GM12878 (cell line): ENCODE results near the gene P3H3. TPM values are rescaled to one million over a fixed set of nuclear protein-coding genes. Genes with fewer than 3 reads are reported as not detected.

ENCODE experiments used
- ATF7 ChIP-seq: fragments of 450-650 bp; IDR thresholded peaks from 2 replicates; pipeline ENCODE4 v1.6.1; 2016; ENCODE audit warnings: low read depth, mild to moderate bottlenecking
- BMI1 ChIP-seq: fragments of 450-650 bp; IDR thresholded peaks from 2 replicates; pipeline ENCODE4 v1.6.1; 2016; ENCODE audit warnings: mild to moderate bottlenecking, moderate library complexity, borderline replicate concordance
- BRCA1 ChIP-seq: IDR thresholded peaks from 2 replicates; pipeline ENCODE4 v1.6.1; 2011; ENCODE audit warnings: low read depth, low read length, improper control_type of control experiment
- CBFB ChIP-seq: IDR thresholded peaks from 2 replicates; pipeline ENCODE4 v1.6.1; 2016; ENCODE audit warnings: antibody characterized with exemption, low read depth
- CBX3 ChIP-seq: fragments of 200-600 bp; sonication (generic); IDR thresholded peaks from 2 replicates; pipeline ENCODE4 v1.6.1; 2016; ENCODE audit warnings: low read depth, borderline replicate concordance
- CREM ChIP-seq: IDR thresholded peaks from 2 replicates; pipeline ENCODE4 v1.6.1; 2014; ENCODE audit warnings: antibody characterized with exemption, low read depth
- DPF2 ChIP-seq: fragments of 450-650 bp; IDR thresholded peaks from 2 replicates; pipeline ENCODE4 v1.6.1; 2017; ENCODE audit warnings: mild to moderate bottlenecking
- EGR1 ChIP-seq, 2 experiments: IDR thresholded peaks; 1 replicate in 1 of 2; 2 replicates in 1 of 2; pipeline ENCODE4 v1.6.1; 2011 to 2012; ENCODE audit warnings: low read depth in 2 of 2, low read length in 2 of 2, borderline replicate concordance in 1 of 2, mild to moderate bottlenecking in 1 of 2, moderate library complexity in 1 of 2
- ELK1 ChIP-seq: IDR thresholded peaks from 2 replicates; pipeline ENCODE4 v1.6.1; 2012; ENCODE audit warnings: low read depth, low read length, improper control_type of control experiment
- ETV6 ChIP-seq, 2 experiments: fragments of 450-650 bp in 1 of 2; IDR thresholded peaks in 1 of 2; conservative IDR thresholded peaks in 1 of 2; 2 replicates each; pipeline ENCODE4 v1.6.1; 2014; ENCODE audit warnings: antibody characterized with exemption in 1 of 2, borderline replicate concordance in 1 of 2, low read depth in 1 of 2, mild to moderate bottlenecking in 1 of 2, moderate library complexity in 1 of 2
- FOS ChIP-seq: IDR thresholded peaks from 3 replicates; pipeline ENCODE4 v1.6.1; 2011; ENCODE audit warnings: borderline replicate concordance; ENCODE audit not compliant: insufficient read length; ENCODE audit errors: extremely low read depth
- FOXK2 ChIP-seq: fragments of 450-650 bp; IDR thresholded peaks from 2 replicates; pipeline ENCODE4 v1.6.1; 2017; ENCODE audit warnings: mild to moderate bottlenecking, moderate library complexity
- IKZF1 ChIP-seq: fragments of 450-650 bp; conservative IDR thresholded peaks from 2 replicates; pipeline ENCODE4 v1.6.1; 2017; ENCODE audit warnings: antibody characterized with exemption, mild to moderate bottlenecking
- KAT2A ChIP-seq: conservative IDR thresholded peaks from 2 replicates; pipeline ENCODE4 v1.6.1; 2011; ENCODE audit warnings: low read depth, low read length; ENCODE audit not compliant: control insufficient read depth
- LARP7 ChIP-seq: fragments of 450-650 bp; IDR thresholded peaks from 2 replicates; pipeline ENCODE4 v1.6.1; 2017; ENCODE audit warnings: mild to moderate bottlenecking
- MEF2B ChIP-seq: fragments of 450-650 bp; IDR thresholded peaks from 2 replicates; pipeline ENCODE4 v1.6.1; 2018; ENCODE audit warnings: mild to moderate bottlenecking, moderate library complexity; ENCODE audit not compliant: partially characterized antibody, poor library complexity, severe bottlenecking
- MTA3 ChIP-seq: IDR thresholded peaks from 2 replicates; pipeline ENCODE4 v1.6.1; 2012; ENCODE audit warnings: low read length, inconsistent platforms, borderline replicate concordance
- NBN ChIP-seq: fragments of 450-650 bp; IDR thresholded peaks from 2 replicates; pipeline ENCODE4 v1.6.1; 2016
- PAX5 ChIP-seq: IDR thresholded peaks from 2 replicates; pipeline ENCODE4 v1.6.1; 2011; ENCODE audit warnings: low read depth, low read length, borderline replicate concordance
- PBX3 ChIP-seq: IDR thresholded peaks from 2 replicates; pipeline ENCODE4 v1.6.1; 2011; ENCODE audit warnings: mild to moderate bottlenecking, low read depth, low read length, moderate library complexity; ENCODE audit not compliant: insufficient replicate concordance
- PML ChIP-seq: IDR thresholded peaks from 2 replicates; pipeline ENCODE4 v1.6.1; 2012; ENCODE audit warnings: low read length, inconsistent platforms
- RB1 ChIP-seq: fragments of 450-650 bp; formaldehyde crosslinking; IDR thresholded peaks from 2 replicates; pipeline ENCODE4 v1.6.1; 2017; ENCODE audit warnings: mild to moderate bottlenecking, borderline replicate concordance
- RFX5 ChIP-seq: IDR thresholded peaks from 2 replicates; pipeline ENCODE4 v1.6.1; 2011; ENCODE audit warnings: low read depth, low read length, improper control_type of control experiment
- SMARCA5 ChIP-seq: fragments of 450-650 bp; IDR thresholded peaks from 2 replicates; pipeline ENCODE4 v1.6.1; 2017; ENCODE audit warnings: mild to moderate bottlenecking
- STAT3 ChIP-seq: IDR thresholded peaks from 2 replicates; pipeline ENCODE4 v1.6.1; 2011; ENCODE audit warnings: low read depth, low read length, improper control_type of control experiment
- SUZ12 ChIP-seq: fragments of 200-600 bp; sonication (generic); IDR thresholded peaks from one replicate; pipeline ENCODE4 v1.6.1; 2018; ENCODE audit warnings: antibody characterized with exemption, mild to moderate bottlenecking; ENCODE audit not compliant: unreplicated experiment
- ZBTB4 ChIP-seq: fragments of 450-650 bp; formaldehyde crosslinking; IDR thresholded peaks from 2 replicates; pipeline ENCODE4 v1.4.0; 2022; ENCODE audit warnings: mild to moderate bottlenecking, moderate library complexity
- ZNF207 ChIP-seq: fragments of 450-650 bp; IDR thresholded peaks from 2 replicates; pipeline ENCODE4 v1.6.1; 2014; ENCODE audit warnings: antibody characterized with exemption, mild to moderate bottlenecking, borderline replicate concordance
- polyA plus RNA-seq, 11 experiments: library from polyadenylated mRNA; depleted of rRNA in 4 of 11; unstranded in 6 of 11; stranded (reverse) in 5 of 11; fragments of >200 nt; fragmentation: Nextera tagmentation in 4 of 11; fragmentation: Illumina TruSeq in 1 of 11; extraction: Ambion mirVana in 4 of 11; extraction: Trizol in 1 of 11; gene quantifications; 1 replicate in 1 of 11; 2 replicates in 10 of 11; pipeline versions ENCODE4 v1.2.1 to v1.2.3, GENCODE V29; 2011 to 2016; ENCODE audit warnings: inconsistent platforms in 2 of 11, missing spikeins in 2 of 11, low read depth in 1 of 11
- total RNA-seq, 4 experiments: library from RNA; depleted of rRNA in 3 of 4; stranded (reverse); fragments of >200 nt in 3 of 4; fragmentation: Illumina TruSeq in 1 of 4; extraction: Trizol in 1 of 4; gene quantifications; 2 replicates each; pipeline versions ENCODE4 v1.2.1 to v1.2.3, GENCODE V29; 2013 to 2021

The P3H3 gene
- total and polyA plus RNA-seq, 10 of the 15 experiments (the other 5 are each of a cell fraction or from before 2014, with no cell fraction given) = 0.03 to 0.21 (median 0.05) TPM; not detected in 7

GRCh38 chr12:6828781-6829535, 751 bp downstream of the P3H3 start (continued):
- TF ChIP-seq ELK1 (no peak), SMARCA5 (no peak), CBX3 (no peak), SUZ12 (peak; percentile 37), FOXK2 (no peak), ZNF207 (no peak), FOS (no peak), EGR1 (IDR thresholded peaks at IDR 0.05; ENCODE audit: borderline replicate concordance in 1 of 2, low read depth in 2 of 2, low read length in 2 of 2) (peak; percentile 53 to 81), LARP7 (no peak), ZBTB4 (CRISPR knock-in tag) (no peak), STAT3 (no peak), MTA3 (no peak), RB1 (no peak), DPF2 (peak; percentile 25), PAX5 (no peak), CBFB (no peak), CREM (0 out of 2 replicates have a peak, but pooled peaks have one; percentile 15), ETV6 (conservative IDR thresholded peaks at IDR 0.05 in 1 of 2, IDR thresholded peaks at IDR 0.05 in 1 of 2; ENCODE audit: borderline replicate concordance in 1 of 2, low read depth in 1 of 2) (no peak), BMI1 (peak; percentile 45; the same call in 1 of the 2 replicates), IKZF1 (peak; percentile 66), NBN (peak; percentile 89), ATF7 (peak; percentile 77), PBX3 (no peak), MEF2B (peak; percentile 33), KAT2A (no peak), BRCA1 (no peak), PML (no peak), RFX5 (no peak)
